ENCODE measurements around the gene SRPK1. TPM values are rescaled to one million over a fixed set of nuclear protein-coding genes. Genes with fewer than 3 reads are reported as not detected.

Gene SRPK1
- total RNA-seq, 4 donors from 2014 or later, result 14.3 to 76.3 (median 29.4) TPM

- no peaks in the 10 kb centered on the region for H3K9me3 ChIP-seq
- H3K36me3 ChIP-seq, result no peaks in the 10 kb centered on the region
- H3K27ac ChIP-seq, result no peak overlapping the region
- no peak overlapping the region for H3K4me3 ChIP-seq
- DNase-seq, result no peak
- intact Hi-C loops (cut with DNase I; ENCODE audit: low total_unique reads), result no loop called here
- no peaks in the 10 kb centered on the region for H3K4me1 ChIP-seq
- TF ChIP-seq POLR2A (IDR thresholded peaks at IDR 0.05), result no peak
- TF ChIP-seq CTCF (IDR thresholded peaks at IDR 0.05), result no peak
- H3K27me3 ChIP-seq, result no peaks in the 10 kb centered on the region
Observed at GRCh38 chr6:35817515-35817914, 103.4 kb downstream of the SRPK1 start.

- DNase-seq, result no peak
- Histone ChIP-seq H3K27me3 (no peaks in the 10 kb centered on the region), H3K9me3 (no peaks in the 10 kb centered on the region), H3K4me3 (no peak overlapping the region), H3K27ac (no peak overlapping the region), H3K36me3 (no peaks in the 10 kb centered on the region), H3K4me1 (no peaks in the 10 kb centered on the region)
- intact Hi-C loops (cut with DNase I; ENCODE audit: low total_unique reads), result no loop called here
- no peak for TF ChIP-seq CTCF (IDR thresholded peaks at IDR 0.05)
- no peak for TF ChIP-seq POLR2A (IDR thresholded peaks at IDR 0.05)
Observed at GRCh38 chr6:35811699-35811995, 109.3 kb downstream of the SRPK1 start.

- intact Hi-C loops (cut with DNase I; ENCODE audit: low total_unique reads), result no loop called here
- Histone ChIP-seq H3K27me3 (no peaks in the 10 kb centered on the region), H3K36me3 (no peaks in the 10 kb centered on the region), H3K4me3 (no peak overlapping the region), H3K9me3 (no peaks in the 10 kb centered on the region), H3K27ac (no peak overlapping the region), H3K4me1 (no peaks in the 10 kb centered on the region)
- DNase-seq, result no peak
- TF ChIP-seq POLR2A (IDR thresholded peaks at IDR 0.05), result no peak
- TF ChIP-seq CTCF (IDR thresholded peaks at IDR 0.05), result no peak
Observed at GRCh38 chr6:35810971-35811698, 109.8 kb downstream of the SRPK1 start.

- TF ChIP-seq POLR2A (IDR thresholded peaks at IDR 0.05), result no peak
- no peak for TF ChIP-seq CTCF (IDR thresholded peaks at IDR 0.05)
- H3K36me3 ChIP-seq, result no peaks in the 10 kb centered on the region
- intact Hi-C loops (cut with DNase I; ENCODE audit: low total_unique reads), result no loop called here
- no peaks in the 10 kb centered on the region for H3K9me3 ChIP-seq
- H3K27ac ChIP-seq, result no peak overlapping the region
- H3K4me3 ChIP-seq, result no peak overlapping the region
- DNase-seq, result no peak
- H3K4me1 ChIP-seq, result no peaks in the 10 kb centered on the region
- H3K27me3 ChIP-seq, result no peaks in the 10 kb centered on the region
Observed at GRCh38 chr6:35809809-35810208, 111.1 kb downstream of the SRPK1 start.

- Histone ChIP-seq H3K9me3 (no peaks in the 10 kb centered on the region), H3K4me1 (no peaks in the 10 kb centered on the region), H3K27me3 (no peaks in the 10 kb centered on the region), H3K4me3 (no peak overlapping the region), H3K27ac (no peak overlapping the region), H3K36me3 (no peaks in the 10 kb centered on the region)
- TF ChIP-seq CTCF (IDR thresholded peaks at IDR 0.05) (no peak), POLR2A (IDR thresholded peaks at IDR 0.05) (no peak)
- intact Hi-C loops (cut with DNase I; ENCODE audit: low total_unique reads), result no loop called here
- DNase-seq, result no peak
Observed at GRCh38 chr6:35808688-35809087, 112.2 kb downstream of the SRPK1 start.

Data from uterus (tissue), 4 donors.